GM11168 (cell line): ENCODE results near the gene DMRT3.

Source experiments
- in situ Hi-C: fragments of 300-500 bp; cut with MboI; formaldehyde crosslinking; loops from one replicate; pipeline ENCODE4 v1.12.0; 2022; ENCODE audit warnings: low sequenced_read_pairs; ENCODE audit not compliant: unreplicated experiment

DMRT3 gene

DNA sequence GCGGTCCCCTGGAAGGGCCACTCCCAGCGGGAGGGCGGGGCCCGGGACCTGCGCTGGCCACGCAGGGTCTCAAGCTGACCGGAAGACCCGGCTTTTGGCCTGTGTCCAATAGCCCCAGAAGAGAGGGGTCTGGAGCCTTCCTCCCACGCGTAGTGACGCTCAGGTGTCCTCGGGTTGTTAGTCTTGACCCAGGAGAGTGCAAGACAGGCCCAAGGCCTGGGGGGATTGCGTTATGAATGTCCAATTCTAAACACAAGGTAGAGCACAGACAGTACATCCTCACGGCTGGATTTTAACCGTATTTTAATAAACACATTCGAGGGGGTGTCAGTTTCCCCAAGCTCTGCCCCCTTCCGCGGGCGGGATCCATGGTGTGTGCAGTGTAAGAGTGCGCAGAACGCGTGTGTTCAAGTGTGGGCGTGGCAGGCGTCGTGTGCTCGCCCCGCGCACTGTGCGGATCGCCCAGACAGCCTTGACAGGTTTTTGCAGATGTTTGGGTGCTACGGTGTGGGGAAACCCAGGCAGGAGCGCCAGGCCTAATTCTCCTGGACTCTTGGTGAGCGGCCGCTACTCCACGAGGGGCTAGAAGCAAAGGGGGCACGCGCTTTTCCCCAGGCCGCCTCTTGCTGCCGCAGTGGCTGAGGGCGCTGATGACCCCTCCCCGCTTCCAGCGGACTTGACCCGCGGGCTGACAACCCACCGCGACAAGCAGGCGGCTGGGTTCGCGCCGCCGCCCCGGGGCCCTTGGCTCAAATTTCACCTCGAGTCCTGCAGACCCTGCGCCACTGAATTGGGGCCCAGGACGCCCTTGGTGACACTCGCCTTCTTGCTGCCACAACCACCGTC, 6.1 kb upstream of the DMRT3 start:
- in situ Hi-C loops: no loop called here

DNA sequence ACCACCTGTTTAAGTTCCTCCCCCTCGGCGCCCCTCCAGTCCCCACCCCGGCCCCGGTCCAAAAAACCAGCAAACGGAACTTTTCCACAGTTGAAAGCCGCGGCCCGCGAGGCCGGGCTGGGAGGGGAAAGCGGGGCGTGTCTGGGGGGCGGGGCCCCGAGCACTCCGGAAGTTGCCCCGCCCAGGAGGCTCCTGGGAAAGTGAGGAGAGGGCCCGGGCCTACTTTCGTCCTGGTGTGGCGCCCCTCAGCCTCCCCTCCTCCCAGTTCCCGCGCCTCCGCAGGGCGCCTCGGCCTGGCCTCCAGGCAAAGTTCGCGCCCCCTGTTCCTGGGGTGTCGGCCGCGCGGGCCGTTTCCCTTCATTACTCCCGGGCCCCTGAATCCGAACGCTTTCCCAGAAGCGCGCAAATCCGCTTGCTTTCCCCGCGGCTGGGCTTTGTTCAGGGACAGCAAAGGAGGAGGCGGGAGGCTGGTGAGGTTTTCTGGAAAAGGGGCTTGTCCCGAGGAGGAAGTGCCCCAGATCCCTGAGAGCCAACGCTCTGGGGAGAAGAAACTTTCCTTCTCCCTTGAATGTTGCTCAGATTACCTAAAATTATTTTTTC, 4.5 kb upstream of the DMRT3 start:
- in situ Hi-C loops: no loop called here

DNA sequence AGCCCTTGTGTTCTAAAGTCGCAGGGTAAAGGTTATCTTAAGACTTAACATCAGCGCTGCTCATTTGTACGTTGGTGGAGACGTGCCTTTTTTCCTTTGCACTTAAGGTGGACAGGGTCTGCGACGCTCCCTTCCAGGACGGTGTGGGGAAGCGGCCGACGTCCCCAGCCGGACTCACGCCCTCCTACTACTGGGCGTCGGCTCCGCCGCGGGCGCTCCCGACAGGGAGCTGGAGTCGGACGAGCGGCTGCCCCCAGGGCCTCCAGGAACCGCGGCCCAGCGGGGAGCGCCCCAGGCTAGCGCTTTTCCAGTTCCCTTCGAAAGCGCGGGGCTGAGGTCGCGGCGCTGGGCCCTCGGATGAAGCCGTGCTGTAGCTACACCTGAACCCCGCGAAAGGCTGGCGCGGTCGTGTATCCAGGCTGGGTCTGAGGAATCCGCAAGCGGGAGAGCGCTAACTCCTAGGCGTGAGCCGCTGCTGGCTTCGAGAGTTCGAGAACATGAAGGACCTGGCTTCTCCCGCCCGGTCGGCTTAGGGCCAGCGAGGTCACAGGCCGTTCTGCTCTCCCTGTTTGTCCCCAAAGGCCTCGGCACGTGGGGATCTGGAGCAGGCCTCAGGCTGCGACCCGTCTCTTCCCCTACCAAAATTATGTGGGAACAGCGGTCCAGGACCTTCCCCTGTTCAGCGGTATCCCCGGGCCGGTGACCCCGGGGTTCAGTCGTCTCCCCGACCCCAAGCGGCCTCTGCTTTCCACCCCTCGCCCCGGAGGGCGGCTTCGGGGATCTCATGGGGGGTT, 3.8 kb upstream of the DMRT3 start:
- in situ Hi-C loops: no loop called here

DNA sequence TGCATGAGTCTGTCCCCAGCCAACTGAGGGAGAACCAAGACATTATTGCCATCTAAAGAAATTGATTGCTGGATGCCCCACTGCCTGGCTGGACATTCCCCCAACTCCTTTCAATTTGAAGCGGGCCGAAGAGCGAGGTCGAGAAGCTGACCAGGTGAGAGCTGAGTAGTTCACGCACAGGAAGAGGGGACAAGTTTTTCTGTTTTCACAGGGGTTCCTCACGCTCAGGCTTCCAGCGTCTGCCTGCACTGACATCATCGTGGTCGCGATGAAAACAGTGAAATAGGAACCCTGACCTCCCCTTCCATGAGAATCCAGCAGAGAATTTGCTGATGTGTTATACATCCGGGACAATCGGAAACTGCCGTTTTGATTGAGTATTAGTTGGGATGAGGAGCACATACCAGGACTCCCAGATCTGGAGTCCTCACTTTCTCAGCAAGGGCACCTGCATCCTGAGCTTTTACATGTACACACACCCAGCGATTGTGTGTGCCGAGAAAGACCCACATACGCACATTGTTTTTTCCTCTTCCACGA, 3.1 kb upstream of the DMRT3 start:
- in situ Hi-C loops: no loop called here

DNA sequence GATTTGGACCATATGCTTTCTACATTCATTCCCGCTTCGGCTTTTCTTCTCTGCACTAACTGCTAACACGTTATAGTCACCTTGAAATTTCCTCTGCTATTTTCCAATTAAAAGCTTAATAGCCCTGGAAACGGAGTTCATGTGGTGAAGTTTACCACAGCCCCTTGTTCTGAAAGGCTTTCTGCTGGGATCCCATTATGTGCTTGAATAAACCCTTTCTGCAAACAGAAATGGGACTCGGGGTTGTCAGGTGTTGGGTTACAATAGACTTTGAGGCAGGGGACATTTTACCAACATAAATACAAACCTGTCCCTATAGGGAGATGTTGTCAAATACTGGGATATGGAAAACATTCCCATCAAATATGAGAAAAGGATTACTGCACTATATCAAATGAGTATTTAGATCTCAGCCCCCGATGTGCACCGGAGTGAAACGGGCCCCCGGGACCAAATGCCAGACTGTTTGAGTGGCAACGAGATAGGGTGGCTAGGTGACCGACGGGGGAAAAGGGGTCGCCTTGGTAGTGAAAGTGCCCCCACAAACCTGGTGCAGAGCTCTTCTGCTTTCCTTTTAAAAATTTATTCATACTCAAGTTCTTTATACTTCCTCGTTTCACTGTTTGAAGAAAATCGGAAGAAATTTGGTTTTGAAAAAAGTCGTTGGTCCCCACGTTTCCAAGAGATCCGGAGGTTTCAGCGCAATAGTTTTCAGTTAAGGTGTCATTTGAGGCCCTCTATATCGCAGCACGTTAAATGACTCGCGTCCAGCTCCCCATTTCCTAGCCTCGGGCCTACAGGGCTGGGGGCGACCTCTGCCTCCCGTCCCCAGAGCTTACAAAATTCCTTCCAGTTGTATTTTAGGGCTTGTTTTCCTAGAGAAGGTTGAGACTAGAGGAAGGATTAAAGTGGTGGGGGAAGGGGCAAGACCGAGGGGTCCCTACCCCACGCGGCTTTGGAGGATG, 2.1 kb upstream of the DMRT3 start:
- in situ Hi-C loops: no loop called here

DNA sequence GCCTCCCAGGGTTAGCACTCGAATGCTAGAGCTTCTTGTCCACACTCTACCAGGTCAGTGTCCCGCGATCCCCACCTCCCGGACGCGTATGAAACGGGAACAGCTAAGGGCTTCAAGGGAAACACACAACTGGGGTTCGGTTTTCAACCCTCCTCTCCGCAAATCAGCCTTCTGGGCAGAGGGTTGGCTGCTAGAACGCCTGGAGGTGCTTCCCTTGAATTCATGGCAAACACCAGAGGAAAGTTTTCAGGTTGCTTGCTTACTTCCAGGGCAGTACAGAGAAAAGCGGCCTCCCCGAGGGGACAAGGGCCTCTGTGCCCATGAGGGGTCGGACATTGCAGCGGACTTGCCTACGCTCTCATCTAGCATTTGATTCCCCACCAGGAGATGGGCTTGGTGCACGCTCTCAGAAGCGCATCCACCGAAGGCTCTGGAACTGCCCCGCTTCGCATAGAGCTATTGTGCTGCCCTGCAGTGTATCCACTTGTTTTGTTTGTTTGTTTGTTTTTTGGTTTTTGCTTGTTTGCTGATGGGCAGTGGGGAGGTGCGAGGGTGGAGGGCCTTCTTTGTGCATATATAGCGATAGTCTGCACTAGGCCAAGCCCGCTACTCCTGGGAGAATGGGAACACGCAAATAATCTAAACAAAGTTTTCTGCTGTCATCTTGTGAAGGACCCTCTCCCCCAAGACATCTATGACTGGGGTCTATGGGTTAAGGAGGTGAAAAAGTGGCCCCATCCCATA, 1.3 kb upstream of the DMRT3 start:
- in situ Hi-C loops: no loop called here

DNA sequence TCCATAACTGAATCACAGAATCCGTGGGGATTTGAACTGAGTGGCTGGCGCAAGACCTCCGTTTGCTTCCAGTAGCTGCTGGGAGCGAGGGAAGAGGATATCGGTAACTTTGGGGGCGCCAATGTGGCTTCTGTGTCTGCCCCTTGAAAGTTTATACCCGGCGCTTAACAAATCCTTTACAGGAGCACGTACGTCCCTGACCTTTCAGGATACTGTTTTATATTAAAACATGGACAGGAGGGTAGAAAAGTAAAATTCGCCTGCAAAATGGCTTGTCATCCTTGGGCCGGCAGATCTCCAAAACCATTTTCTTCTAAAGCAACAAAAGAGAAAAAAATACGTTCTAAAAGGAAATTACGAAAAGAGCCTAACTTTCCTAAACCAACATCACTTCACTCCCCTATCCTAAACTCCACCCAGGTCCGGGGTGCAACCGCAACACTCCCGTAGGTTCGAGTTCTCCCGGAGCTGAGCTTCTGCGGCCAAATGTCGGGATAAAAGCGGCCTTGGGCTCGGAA, 656 bp upstream of the DMRT3 start:
- in situ Hi-C loops: no loop called here

DNA sequence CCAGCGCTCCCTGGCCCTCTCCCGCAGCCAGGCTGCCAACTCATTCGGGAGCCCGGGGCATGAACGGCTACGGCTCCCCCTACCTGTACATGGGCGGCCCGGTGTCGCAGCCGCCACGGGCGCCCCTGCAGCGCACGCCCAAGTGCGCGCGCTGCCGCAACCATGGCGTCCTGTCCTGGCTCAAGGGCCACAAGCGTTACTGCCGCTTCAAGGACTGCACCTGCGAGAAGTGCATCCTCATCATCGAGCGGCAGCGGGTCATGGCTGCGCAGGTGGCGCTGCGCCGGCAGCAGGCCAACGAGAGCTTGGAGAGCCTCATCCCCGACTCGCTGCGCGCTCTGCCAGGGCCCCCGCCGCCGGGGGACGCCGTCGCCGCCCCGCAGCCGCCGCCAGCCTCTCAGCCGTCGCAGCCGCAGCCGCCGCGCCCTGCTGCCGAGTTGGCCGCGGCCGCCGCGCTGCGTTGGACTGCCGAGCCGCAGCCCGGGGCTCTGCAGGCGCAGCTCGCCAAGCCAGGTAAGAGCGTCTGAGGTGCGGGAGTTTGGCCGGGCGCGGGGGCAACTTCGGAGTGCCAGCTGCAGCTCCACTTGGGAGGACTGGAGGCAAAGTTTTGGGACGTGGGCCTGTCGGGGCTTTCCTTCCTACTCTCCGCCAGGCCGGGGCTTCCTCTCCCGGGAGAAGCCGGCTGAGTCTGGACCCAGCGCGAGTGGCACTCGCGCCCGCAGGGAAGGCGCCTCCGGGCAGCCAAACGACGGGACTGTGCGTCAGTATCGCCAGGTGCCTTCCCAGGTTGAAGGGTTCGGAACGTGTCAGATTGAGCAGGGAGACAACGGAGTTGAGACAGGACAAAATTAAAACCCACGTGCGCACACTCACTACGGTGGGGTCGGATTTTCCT, 735 bp downstream of the DMRT3 start:
- in situ Hi-C loops: no loop called here

DNA sequence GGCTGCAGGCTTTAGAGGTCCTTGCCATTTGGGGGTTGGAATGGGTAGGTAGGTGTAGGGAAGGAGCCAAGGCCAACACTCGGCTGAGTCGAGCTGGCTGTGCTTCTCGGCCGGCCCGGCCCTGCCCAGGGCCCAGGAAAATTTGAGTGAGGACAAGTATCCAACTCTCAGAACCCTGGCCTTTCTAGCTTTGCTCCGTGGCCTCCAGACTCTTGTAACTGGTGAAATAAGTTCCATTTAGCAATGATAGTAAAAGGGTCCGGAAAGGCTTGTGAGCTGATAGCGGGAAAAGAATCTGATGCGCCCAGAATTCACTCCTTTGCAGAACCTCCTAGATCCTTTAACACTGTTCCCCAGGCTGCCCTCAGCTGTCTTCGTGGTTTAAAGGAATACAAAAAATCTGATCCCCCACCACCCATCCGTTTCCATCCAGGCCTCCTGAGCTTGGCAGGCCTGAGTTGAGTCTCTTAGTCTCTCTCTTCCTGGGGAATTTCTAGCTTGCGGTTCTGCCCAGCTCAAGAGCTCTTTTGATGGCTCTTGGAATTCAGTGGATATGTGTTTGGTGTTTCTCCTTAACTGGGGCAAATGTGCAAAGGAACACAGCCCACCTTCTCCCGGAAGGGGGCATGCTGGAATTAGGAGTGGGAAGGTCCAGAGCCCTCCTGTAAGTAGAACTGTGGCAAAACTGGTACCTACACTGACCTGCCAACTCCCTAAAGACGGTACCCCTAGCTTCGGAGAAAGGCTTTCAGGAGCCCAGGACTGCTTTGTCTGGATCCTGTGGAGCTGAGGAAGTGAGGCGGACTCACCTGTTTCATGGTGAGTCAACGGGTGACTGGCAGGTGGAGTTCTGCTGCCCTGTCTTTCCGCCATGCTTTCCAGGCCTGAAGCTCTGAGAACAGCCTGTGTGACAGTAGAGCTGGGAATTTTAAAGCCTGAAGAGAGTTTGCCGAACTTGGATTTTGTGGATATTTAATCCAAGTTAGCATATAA, 1.7 kb downstream of the DMRT3 start:
- in situ Hi-C loops: no loop called here

DNA sequence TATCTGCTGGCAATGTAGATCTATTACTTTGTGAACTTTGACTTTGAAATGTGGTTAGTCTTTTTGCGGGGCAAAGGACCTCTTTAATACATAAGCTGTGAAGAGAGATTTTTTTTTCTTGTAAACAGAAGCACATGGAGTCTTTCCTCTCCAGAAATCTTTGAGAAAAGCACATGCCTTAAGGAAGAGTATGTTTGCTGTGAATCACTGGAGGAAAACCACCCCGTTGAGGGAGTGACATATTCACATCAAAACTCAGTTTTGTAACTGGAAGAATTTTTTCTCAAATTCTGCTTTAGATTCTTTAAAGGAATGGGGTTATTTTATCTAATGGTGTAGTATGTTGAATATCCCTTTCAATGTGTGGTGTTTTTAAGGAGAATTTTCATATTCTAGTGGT, 3.5 kb downstream of the DMRT3 start:
- in situ Hi-C loops: no loop called here

DNA sequence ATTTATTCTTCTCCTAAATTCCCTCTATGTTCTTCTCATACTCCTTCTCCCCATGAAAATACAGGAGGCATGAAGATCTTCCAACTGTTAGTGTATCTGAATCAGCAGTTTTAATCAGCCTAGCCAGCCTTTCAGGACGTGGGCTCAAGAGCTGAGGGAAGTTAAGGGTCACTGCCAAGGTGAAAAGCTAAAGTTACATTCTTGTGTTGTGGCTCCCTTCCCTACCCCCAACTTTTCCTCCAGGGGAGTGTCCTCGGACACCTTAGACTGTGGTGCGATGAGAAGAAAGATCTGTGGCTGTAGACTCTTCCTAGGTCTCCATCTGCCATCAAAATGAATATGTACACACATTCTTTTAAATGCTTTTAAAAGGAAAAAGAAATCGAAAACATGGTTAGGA, 4.2 kb downstream of the DMRT3 start:
- in situ Hi-C loops: no loop called here

DNA sequence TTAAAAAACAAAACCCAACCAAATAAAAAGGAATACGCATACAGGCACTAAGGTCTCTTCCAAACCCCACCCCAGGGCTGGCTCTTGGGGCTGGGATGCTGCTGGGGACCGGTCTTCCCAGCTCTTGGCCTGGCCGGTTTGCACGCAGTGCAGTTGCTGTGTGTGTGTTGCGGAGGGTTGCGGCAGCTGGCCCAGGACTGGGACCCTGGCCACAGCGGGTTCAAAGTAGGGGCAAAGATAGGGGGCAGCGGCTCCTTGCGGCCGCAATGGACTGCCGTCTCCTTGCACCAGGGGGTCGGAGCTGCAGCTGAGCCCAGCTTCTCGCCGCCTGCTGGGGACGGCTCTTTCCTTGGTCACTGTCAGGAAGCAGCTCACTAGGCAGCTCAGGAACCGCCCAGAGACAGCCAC, 5.0 kb downstream of the DMRT3 start:
- in situ Hi-C loops: no loop called here

DNA sequence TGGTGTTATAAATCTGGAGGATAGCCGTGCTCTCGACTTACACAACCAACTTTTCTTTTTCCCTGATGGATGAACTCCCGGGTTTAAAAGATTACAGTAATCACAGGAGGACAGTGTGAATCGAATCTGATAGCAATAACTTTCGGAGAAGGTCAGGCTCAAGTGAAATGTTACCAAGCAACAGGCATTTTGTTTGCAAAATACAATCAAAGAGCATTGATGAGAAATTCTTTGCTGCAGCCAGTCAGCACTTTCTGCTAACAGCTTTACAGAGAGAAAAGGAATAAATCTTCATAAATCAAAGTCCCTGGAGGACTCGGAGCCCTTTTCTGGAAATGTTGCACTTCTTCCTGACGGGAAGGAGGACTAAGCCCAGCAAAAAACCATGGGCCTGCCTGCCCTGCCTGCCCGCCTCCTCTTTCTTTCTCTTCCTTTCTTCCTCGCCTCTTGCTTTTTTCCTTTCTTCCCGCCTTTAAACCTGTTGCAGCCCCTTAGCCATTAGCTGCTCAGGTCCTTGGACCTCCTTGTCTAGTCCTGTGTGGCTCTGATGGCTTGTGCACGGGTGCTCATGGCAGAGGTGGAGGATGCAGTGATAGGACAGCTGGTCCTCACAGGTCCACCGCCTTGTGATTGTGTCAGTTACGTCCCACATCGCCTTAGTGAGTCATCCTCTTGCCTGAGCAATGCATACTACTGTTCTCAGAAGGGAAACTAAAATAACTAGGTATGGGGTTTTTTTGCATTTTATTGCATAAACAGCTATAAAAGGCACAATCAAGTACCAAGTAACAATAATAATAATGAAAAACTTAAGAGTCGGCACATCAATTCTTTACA, 6.2 kb downstream of the DMRT3 start:
- in situ Hi-C loops: no loop called here

DNA sequence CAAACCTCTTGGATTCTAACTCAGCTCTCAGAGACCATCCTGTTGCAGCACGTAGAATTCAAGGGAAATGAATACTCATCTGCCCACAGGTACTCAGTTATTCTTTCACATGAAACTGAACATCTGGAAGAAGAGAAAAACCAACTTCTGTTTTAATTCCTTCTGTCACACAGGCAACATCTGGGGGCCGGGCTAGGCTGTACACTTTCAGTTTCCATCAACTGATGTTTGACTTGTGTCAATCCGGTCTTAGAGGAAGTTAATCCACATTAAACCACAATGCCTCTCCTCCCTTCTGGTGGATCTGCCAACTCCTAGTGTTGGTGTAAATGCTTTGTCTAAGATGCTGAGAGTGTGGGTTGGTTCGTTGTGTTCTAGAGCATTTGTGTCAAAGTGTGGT, 17.6 kb downstream of the DMRT3 start:
- in situ Hi-C loops: no loop called here

DNA sequence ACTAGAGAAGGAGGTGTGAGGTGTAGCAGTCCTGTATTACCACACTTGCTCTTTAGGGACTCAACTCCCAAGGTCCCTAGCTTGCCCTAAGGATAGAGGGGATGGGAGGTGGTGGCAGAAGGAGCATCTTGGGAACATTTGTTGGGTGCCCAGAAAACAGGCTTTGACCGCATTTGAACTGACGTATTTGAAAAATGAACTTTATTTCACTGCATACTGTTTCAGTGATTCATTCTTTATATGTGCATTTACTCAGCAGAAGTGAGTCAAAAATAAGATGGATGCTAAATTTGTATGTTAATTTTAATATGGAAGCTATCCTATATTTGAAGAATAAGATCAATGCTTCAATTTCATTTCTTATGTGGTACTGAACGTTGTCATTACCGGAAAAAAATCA, 18.7 kb downstream of the DMRT3 start:
- in situ Hi-C loops: no loop called here

DNA sequence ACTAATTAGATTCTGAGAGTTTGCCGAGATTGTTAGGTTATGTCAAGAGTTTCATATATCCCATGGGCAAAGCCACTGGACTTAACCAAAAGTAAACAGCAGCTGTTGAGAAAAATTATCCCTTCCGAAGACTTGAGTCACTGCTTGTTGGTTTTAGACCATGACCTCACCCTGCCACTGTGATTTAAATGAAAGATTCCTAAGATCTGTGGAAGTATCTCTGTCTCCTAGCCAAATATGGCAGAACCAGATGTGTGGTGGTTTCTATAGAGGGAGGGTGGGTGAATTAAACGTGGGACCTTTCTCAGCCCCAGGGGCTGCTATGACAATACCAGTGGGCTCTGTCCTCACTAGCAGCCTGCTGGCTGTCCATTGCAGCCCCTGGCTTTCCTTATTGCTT, 19.3 kb downstream of the DMRT3 start:
- in situ Hi-C loops: no loop called here
